SK-N-SH (cell line): Measurements from ENCODE around the gene ANK3. TPM values are rescaled to one million over a fixed set of nuclear protein-coding genes. Genes with fewer than 3 reads are reported as not detected.

Experiments
- CTCF ChIA-PET: fragments of 300-600, 350-600 bp; formaldehyde crosslinking; extraction: SDS; loops from one replicate; lab custom pipeline; 2021; lab: Yijun Ruan, JAX
- POLR2A ChIA-PET: fragments of 350-600 bp; sonication (Branson Sonifier 250); formaldehyde crosslinking; extraction: SDS; loops from one replicate; lab custom pipeline; 2020; ENCODE audit warnings: antibody characterized with exemption, inconsistent platforms; lab: Yijun Ruan, JAX
- DNase-seq: peaks from one replicate; pipeline ENCODE4 v3.0.0; 2012
- H2AFZ ChIP-seq: fragments of 200-600 bp; sonication (generic); 2 replicates; pipeline ENCODE4 v1.8.1; 2016; ENCODE audit warnings: antibody characterized with exemption, mild to moderate bottlenecking, low read depth
- H3F3A ChIP-seq: fragments of 200-600 bp; sonication (generic); replicated peaks from 2 replicates; pipeline ENCODE3; 2016; ENCODE audit warnings: antibody characterized with exemption, mild to moderate bottlenecking; ENCODE audit not compliant: insufficient read depth
- H3K27ac ChIP-seq, 2 experiments: fragments of 200-500 bp in 1 of 2; fragments of 200-600 bp in 1 of 2; sonication (Bioruptor generic) in 1 of 2; sonication (generic), shearing (Covaris generic) in 1 of 2; 2 replicates each; pipeline versions ENCODE4 v1.5.1 to v1.6.1; 2014 to 2016; ENCODE audit warnings: low read depth in 2 of 2, inconsistent platforms in 1 of 2, low read length in 1 of 2, mild to moderate bottlenecking in 1 of 2, mixed read lengths in 1 of 2
- H3K27me3 ChIP-seq: fragments of 200-600 bp; sonication (generic), shearing (Covaris generic); 2 replicates; pipeline ENCODE4 v1.6.1; 2016; ENCODE audit warnings: mixed run types; ENCODE audit not compliant: insufficient read depth
- H3K36me3 ChIP-seq, 2 experiments: fragments of 200-500 bp in 1 of 2; fragments of 200-600 bp in 1 of 2; sonication (Bioruptor generic) in 1 of 2; sonication (generic) in 1 of 2; replicated peaks in 1 of 2; 2 replicates each; pipeline versions ENCODE3 to v1.5.1; 2014 to 2016; ENCODE audit warnings: low read length in 1 of 2, mild to moderate bottlenecking in 1 of 2; ENCODE audit not compliant: insufficient read depth in 2 of 2, control insufficient read depth in 1 of 2
- H3K4me1 ChIP-seq, 2 experiments: fragments of 200-500 bp in 1 of 2; fragments of 200-600 bp in 1 of 2; sonication (Bioruptor generic) in 1 of 2; sonication (generic), shearing (Covaris generic) in 1 of 2; 2 replicates each; pipeline versions ENCODE4 v1.5.1 to v1.6.1; 2014 to 2016; ENCODE audit warnings: low read depth in 1 of 2, low read length in 1 of 2, mixed run types in 1 of 2; ENCODE audit not compliant: insufficient read depth in 2 of 2, control insufficient read depth in 1 of 2
- H3K4me2 ChIP-seq: fragments of 200-600 bp; sonication (generic), shearing (Covaris generic); 2 replicates; pipeline ENCODE4 v1.6.1; 2017; ENCODE audit warnings: mixed run types
- H3K4me3 ChIP-seq, 2 experiments: fragments of 200-500 bp in 1 of 2; fragments of 200-600 bp in 1 of 2; sonication (Bioruptor generic) in 1 of 2; sonication (generic), shearing (Covaris generic) in 1 of 2; 2 replicates each; pipeline versions ENCODE4 v1.5.1 to v1.8.1; 2014 to 2016; ENCODE audit warnings: low read depth in 2 of 2, inconsistent platforms in 1 of 2, low read length in 1 of 2, mild to moderate bottlenecking in 1 of 2, mixed read lengths in 1 of 2, moderate library complexity in 1 of 2
- H3K79me2 ChIP-seq: fragments of 200-600 bp; sonication (generic); 2 replicates; pipeline ENCODE4 v1.8.1; 2017; ENCODE audit warnings: mild to moderate bottlenecking; ENCODE audit not compliant: insufficient read depth
- H3K9ac ChIP-seq: fragments of 200-600 bp; sonication (generic); 2 replicates; pipeline ENCODE4 v1.6.1; 2017; ENCODE audit warnings: mixed run types
- H3K9me2 ChIP-seq: fragments of 200-600 bp; sonication (generic); 2 replicates; pipeline ENCODE4 v1.6.1; 2017; ENCODE audit warnings: mixed run types
- H3K9me3 ChIP-seq: fragments of 200-600 bp; sonication (generic); 2 replicates; pipeline ENCODE4 v1.6.1; 2017; ENCODE audit warnings: mixed run types, mild to moderate bottlenecking, moderate library complexity
- H4K20me1 ChIP-seq: fragments of 200-600 bp; sonication (generic); 2 replicates; pipeline ENCODE4 v1.6.1; 2017; ENCODE audit warnings: mild to moderate bottlenecking, mixed run types; ENCODE audit not compliant: insufficient read depth
- CHD2 ChIP-seq: fragments of 150-350 bp; IDR thresholded peaks from 2 replicates; pipeline ENCODE4 v1.6.1; 2018; ENCODE audit warnings: low read length; ENCODE audit not compliant: partially characterized antibody
- CTCF ChIP-seq: fragments of 200-600 bp; sonication (generic); IDR thresholded peaks from 2 replicates; pipeline ENCODE4 v1.6.1; 2017; ENCODE audit warnings: antibody characterized with exemption, mild to moderate bottlenecking, moderate library complexity
- ELF1 ChIP-seq: IDR thresholded peaks from 2 replicates; pipeline ENCODE4 v1.4.0; 2012
- FOSL2 ChIP-seq: IDR thresholded peaks from 2 replicates; pipeline ENCODE4 v1.4.0; 2012; ENCODE audit warnings: low read depth, mild to moderate bottlenecking, moderate library complexity, borderline replicate concordance
- GABPA ChIP-seq: IDR thresholded peaks from 2 replicates; pipeline ENCODE4 v1.4.0; 2012; ENCODE audit warnings: low read depth, mild to moderate bottlenecking
- IRF3 ChIP-seq: fragments of 150-350 bp; IDR thresholded peaks from 2 replicates; pipeline ENCODE4 v1.6.1; 2016; ENCODE audit warnings: mild to moderate bottlenecking, low read depth, low read length
- MAX ChIP-seq: IDR thresholded peaks from 2 replicates; pipeline ENCODE4 v1.4.0; 2012; ENCODE audit warnings: low read depth
- MEF2A ChIP-seq: IDR thresholded peaks from 2 replicates; pipeline ENCODE4 v1.4.0; 2012; ENCODE audit warnings: low read depth, borderline replicate concordance
- MXI1 ChIP-seq: IDR thresholded peaks from 2 replicates; pipeline ENCODE4 v1.6.1; 2012; ENCODE audit warnings: mild to moderate bottlenecking, low read depth, low read length, improper control_type of control experiment
- NFIC ChIP-seq: IDR thresholded peaks from 2 replicates; pipeline ENCODE4 v1.4.0; 2012; ENCODE audit warnings: borderline replicate concordance
- PBX3 ChIP-seq: IDR thresholded peaks from 2 replicates; pipeline ENCODE4; 2012
- POLR2AphosphoS5 ChIP-seq: IDR thresholded peaks from 2 replicates; pipeline ENCODE4 v1.6.1; 2012; ENCODE audit warnings: low read depth, low read length
- RFX5 ChIP-seq: IDR thresholded peaks from 2 replicates; pipeline ENCODE4 v1.6.1; 2012; ENCODE audit warnings: mild to moderate bottlenecking, improper control_type of control experiment, low read length
- SIN3A ChIP-seq: IDR thresholded peaks from 2 replicates; pipeline ENCODE4 v1.6.1; 2012; ENCODE audit warnings: low read depth, mild to moderate bottlenecking, low read length, moderate library complexity, borderline replicate concordance
- TAF1 ChIP-seq: IDR thresholded peaks from 2 replicates; pipeline ENCODE4 v1.6.1; 2012; ENCODE audit warnings: low read depth, mild to moderate bottlenecking, low read length, moderate library complexity, borderline replicate concordance
- TCF12 ChIP-seq: IDR thresholded peaks from 2 replicates; pipeline ENCODE4 v1.4.0; 2012
- TEAD4 ChIP-seq: IDR thresholded peaks from 2 replicates; pipeline ENCODE4 v1.4.0; 2012; ENCODE audit warnings: mild to moderate bottlenecking, borderline replicate concordance; ENCODE audit not compliant: insufficient read depth
- USF1 ChIP-seq: IDR thresholded peaks from 2 replicates; pipeline ENCODE4 v1.4.0; 2012; ENCODE audit warnings: low read depth, borderline replicate concordance
- USF2 ChIP-seq: fragments of 150-350 bp; IDR thresholded peaks from 2 replicates; pipeline ENCODE4 v1.6.1; 2017; ENCODE audit warnings: antibody characterized with exemption, low read length, low read depth, borderline replicate concordance
- WGBS: methylation state at CpG from one replicate; pipeline ENCODE4 v1.1.6; 2017; ENCODE audit warnings: low lambda C conversion rate; 5-methylcytosine and 5-hydroxymethylcytosine counted together
- polyA plus RNA-seq, 3 experiments: library from polyadenylated mRNA; depleted of rRNA; stranded (reverse); fragments of >200 nt; gene quantifications; 2 replicates each; pipeline ENCODE4 v1.2.3, GENCODE V29; 2012

ANK3 gene
- polyA plus RNA-seq, 1 of the 3 experiments (the other 2 are of a cell fraction), result 10.0 TPM

GRCh38 chr10:60155099-60155877 lies 234.4 kb downstream of the ANK3 start:
- WGBS, result 55% methylated on average over 3 of the region's 3 CpGs
- no peak overlapping the region for H3K4me3 ChIP-seq
- TF ChIP-seq CTCF (no peak), TEAD4 (no peak), PBX3 (no peak), ELF1 (no peak), CHD2 (no peak), NFIC (no peak), USF1 (no peak), MEF2A (no peak), TAF1 (no peak), RFX5 (no peak), GABPA (no peak), SIN3A (no peak), MAX (no peak), POLR2AphosphoS5 (no peak), IRF3 (no peak), FOSL2 (no peak), USF2 (no peak), MXI1 (no peak), TCF12 (no peak)
- no peaks in the 10 kb centered on the region for H3K79me2 ChIP-seq
- H3K4me1 ChIP-seq, result no peaks in the 10 kb centered on the region
- no peak overlapping the region for H2AFZ ChIP-seq
- H3F3A ChIP-seq, result no peaks in the 10 kb centered on the region
- H3K9me3 ChIP-seq, result peaks cover 2% of the 10 kb centered on the region; the same call in 1 of the 2 replicates
- H3K27me3 ChIP-seq, result no peaks in the 10 kb centered on the region
- ChIA-PET CTCF (no interaction called here), POLR2A (no interaction called here)
- no peak overlapping the region for H3K9ac ChIP-seq
- H3K36me3 ChIP-seq, result peaks cover 0 to 5% of the 10 kb centered on the region in 2 experiments
- no peaks in the 10 kb centered on the region; the same call in 1 of the 2 replicates for H3K9me2 ChIP-seq
- H3K27ac ChIP-seq, result no peak overlapping the region
- no peak overlapping the region for H3K4me2 ChIP-seq
- no peaks in the 10 kb centered on the region for H4K20me1 ChIP-seq
- DNase-seq, result no peak
